GM19397 (cell line): Measurements from ENCODE around the gene NUP205.
"Not testable (repeated sequence)": the region's sequence is repeated elsewhere in the genome, so short reads cannot be mapped to it uniquely, and the experiment has no call there.

Source experiments
- ATAC-seq: cut with Tn5 transposase; IDR thresholded peaks from one replicate; pipeline ENCODE4 v1.9.1; 2021; ENCODE audit warnings: mild to moderate bottlenecking, moderate library complexity; ENCODE audit not compliant: unreplicated experiment

Gene NUP205

DNA sequence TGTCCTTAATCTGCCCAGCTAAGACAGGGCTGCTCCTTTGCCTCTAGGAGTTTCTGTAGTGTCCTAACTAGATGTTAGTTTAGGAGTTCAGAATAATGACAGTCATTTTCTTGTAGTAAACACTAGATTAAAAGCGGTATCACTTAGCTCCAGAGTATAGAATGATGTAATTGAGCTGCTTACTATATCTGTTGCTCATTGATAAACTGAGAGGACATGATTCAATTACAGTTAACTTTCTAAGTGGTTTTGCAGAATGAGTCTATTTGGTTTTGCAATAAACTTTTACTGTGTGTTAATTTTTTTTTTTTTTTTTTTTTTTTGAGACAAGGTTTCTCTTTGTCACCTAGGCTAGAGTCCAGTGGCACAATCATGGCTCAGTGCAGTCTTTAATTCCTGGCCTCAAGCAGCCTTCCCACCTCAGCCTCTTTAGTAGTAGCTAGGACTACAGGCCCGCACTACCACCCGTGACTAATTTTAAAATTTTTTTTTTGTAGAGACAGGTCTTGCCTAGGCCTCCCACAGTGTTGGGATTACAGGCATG lies 106.4 kb downstream of the NUP205 start:
- no peak for ATAC-seq

DNA sequence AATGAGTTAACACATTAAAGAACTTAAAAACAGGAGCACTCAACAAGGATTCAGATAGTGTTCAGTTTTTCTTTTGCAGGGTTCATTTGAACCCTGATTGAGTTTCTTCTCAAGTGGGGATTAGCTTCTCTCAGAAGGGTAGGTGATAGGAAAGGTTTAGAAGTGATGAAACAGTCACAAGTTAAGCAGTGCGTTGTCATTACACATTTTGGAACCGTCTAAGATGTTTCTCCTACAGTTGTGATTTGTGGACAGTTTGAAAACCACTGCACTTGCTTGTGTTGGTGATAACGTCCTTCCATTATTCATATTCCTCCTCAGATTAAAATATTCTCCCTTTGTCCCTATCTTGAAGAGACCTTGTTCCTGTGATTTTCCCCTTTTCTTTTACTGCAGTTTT lies 107.3 kb downstream of the NUP205 start:
- no peak for ATAC-seq

DNA sequence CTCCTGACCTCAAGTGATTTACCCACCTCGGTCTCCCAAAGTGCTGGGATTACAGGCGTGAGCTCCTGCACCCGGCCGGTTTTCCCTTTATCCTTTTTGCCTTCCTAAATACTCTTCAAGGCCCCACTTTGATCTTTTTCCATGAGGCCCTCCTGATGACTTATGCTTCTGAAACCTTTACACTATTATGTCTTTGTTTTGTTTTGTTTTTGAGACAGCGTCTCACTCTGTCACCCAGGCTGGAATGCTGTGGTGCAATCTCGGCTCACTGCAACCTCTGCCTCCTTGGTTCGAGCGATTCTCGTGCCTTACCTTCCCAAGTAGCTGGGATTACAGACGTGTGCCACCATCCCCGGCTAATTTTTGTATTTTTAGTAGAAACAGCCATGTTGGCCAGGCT lies 108.4 kb downstream of the NUP205 start:
- no peak for ATAC-seq

DNA sequence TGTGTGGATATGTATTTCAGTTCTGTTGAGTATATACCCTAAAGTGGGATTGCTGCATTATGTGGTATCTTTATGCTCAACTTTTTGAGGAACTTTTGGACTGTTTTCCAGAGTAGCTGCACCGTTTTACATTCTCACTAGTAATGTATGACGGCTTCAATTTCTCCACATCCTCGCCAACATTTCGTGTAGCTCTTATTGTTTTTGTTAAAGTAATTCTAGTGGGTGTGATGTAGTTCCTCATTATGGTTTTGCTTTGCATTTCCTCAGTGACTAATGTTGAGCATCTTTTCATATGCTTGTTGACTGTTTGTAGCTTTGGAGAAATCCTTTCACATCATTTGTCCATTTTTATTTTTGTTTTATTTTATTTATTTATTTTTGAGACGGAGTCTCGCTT lies 109.1 kb downstream of the NUP205 start:
- no peak for ATAC-seq

DNA sequence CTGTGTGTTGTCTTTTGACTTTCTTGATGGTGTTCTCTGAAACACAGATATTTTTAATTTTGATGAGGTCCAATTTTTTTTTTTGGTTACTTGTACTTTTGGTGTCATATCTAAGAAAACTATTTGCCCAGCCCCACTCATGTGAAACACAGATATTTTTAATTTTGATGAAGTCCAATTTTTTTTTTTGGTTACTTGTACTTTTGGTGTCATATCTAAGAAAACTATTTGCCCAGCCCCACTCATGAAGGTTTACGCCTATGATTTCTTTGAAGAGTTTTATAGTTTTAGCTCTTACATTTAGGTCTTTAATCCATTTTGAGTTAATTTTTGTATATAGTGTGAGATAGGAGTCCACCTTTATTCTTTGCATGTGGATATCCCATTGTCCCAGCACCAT lies 109.9 kb downstream of the NUP205 start:
- not testable (repeated sequence) for ATAC-seq

DNA sequence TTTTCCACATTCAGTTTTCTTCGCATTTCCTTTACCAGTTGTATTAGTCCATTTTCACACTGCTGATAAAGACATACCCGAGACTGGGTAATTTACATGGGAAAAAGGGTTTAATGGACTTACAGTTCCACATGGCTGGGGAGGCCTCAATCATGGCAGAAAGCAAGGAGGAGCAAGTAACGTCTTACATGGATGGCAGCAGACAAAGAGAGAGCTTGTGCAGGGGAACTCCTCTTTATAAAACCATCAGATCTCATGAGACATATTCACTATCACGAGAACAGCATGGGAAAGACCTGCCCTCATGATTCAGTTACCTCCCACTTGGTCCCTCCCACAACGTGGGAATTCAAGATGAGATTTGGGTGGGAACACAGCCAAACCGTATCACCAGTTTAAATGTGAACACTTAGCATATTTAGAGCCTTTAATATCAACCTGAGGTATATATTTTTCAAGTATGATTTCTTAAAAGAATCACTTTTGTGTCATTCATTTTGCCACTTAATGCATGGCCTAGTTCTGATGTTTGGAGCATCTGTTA lies 111.2 kb downstream of the NUP205 start:
- not testable (repeated sequence) for ATAC-seq

DNA sequence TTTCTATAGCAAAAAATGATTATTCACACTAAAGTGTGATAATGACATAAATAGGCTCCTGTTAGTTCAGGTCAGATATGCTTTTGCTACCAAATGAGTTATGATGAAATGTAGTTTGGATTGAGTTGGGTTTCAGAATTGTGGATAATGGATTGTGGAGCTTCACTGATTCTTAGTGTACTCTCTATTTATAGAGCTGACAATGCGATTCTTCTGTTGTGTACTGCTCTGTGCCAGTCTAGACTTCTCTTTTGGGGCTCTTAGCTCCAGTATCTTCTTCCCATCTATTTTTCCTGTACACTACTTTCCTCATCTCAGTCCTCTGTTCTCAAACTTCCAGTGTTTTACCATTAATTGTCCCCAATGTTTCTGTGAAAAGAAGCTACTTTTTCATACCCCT lies 112.1 kb downstream of the NUP205 start:
- no peak for ATAC-seq

DNA sequence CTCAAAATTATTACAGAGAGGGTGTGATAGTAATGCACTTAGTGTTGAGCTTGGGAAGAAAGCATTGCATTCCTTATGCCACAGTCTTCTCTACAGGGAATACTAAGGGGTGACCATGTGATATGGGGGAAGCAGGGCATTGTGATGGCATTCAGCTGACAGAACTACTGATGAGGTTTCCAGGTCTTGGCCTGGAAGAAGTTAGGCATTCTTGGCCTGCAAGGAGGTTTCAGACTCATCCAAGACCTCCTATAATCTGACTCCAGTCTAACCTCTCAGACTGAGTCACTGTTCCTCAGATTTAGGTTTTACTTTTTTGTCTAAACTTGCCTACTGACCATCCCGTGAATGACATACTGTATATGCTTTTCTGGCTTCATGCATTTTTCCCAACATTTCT lies 112.5 kb downstream of the NUP205 start:
- no peak for ATAC-seq

DNA sequence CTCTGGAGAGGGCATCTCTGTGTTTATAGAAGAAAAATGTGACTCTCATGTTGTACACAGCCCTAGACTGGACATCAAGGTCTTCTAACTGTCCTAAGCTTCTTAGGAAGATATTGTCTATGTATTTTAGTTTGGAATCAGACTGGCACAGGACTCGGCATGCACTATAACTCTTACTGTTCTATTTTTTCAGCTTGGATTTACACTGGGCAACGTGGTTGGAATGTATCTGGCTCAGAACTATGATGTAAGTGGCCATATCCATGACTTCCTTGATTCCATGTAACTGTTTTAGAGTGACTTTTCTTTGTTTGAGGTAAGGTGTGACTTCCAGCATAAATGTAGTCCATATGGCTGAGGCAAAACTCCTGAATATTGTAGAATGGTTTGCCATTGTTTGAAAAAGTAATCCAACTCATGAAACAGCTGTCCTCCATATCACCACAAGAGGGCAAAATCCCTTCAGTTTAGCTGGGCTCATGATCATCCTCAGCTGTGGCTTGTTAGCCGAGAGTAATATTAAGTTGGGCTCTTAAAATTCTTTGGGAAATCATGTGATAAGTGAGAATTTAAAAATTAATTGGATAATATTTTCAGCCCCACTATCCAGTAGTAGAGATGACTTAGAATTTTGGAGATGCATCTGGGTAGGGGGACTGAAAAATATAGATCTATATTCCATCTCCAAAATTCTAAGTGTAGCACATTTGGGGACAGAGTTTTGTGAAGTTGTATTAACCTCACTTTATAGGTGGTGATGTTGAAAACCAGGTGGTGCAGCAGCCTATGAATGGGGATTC lies 115.0 kb downstream of the NUP205 start:
- no peak for ATAC-seq

DNA sequence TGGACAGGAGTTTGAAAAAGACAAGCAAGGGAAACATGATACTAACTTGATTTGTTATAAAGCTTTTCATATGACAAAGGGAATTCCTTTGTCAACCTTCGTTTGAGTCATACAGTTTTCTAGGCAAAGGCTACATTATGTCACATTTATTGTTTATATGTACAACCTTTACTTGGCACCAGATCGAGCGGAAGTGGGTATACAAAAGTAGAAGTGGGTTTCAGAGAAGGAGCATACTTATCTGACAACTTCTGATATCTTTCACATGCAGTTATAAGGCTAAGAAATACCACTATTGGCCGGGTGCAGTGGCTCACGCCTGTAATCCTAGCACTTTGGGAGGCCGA lies 115.6 kb downstream of the NUP205 start:
- ATAC-seq = no peak

DNA sequence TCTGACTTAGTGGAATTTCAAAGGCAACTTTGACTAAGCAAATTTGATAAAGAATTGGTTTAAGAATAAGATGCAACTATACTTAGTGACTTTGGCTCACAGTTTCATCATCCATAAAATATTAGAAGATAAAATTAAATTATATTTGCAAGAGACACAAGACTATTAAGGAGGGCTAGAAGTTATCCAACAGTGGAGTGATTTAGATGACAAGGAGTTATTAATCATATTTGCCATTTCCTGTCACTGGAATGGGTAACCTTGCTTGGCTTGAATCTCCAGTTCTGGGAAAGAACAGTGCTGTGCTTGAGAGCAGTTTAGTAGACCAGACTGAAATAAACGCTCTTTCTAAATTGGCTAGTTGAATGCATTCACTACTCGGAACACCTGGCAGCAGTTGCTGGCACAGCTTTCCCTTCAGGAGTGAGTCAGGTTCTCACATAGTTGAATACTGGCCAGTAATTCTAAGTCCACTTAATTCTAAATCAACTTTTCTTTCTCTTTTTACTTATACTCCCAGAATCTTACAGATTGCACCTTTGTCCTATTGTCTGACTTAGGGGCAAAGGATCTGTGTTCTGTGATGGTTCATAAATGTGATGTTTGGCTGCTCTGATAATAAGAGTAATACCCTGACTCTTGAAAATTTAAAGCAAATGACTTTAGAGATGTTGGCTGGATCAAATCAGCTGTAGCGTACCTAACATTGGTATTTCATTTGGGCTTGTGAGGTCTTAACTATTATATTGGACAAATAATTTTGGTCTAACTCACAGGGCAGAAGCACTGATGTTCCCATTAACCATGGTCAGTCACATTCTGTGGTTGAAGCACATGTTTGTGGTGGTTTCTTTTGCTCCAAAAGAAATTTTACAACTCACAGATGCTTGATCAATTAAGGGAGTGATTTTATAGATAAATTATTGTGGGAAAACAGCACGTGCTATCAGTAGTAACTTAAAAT lies 121.2 kb downstream of the NUP205 start:
- ATAC-seq = no peak

DNA sequence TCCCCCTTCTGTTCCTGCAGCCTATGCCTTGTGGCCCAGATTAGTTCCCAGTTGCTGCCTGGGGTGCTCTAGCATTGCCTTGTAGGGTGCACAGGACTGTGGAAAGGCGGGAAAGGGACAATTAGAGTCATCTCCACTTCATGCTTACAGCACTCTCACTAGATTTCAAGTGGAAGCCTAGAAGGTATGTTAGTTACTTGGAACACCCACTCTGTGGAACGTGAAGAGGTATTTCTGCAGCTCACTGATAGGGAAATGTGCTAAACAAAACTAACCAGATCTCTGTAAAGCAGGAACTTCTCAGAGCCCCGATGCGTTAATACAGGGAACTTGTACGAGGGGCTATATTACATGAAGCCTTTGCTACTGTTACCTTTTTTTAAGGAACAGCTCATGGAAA lies 124.0 kb downstream of the NUP205 start:
- ATAC-seq = no peak

DNA sequence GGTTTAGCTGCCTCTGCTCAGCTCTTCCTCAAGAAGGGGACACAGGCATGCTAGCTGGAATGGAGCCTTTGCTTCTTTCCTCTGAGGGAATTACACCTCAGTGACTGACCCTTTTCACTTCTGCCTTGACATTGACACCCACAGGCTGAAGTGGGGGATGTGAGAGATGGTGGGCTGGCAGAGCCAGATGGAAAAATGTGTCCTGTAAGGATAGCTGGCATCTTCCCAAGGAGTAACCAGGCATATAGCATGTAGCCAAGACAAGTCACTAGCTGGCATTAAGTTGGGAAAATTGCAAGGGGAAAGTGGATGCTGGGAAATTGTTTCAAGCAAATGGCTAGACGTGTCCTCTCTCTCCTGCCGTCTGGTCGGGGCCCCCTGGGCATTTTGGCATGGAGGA lies 124.5 kb downstream of the NUP205 start:
- no peak for ATAC-seq

DNA sequence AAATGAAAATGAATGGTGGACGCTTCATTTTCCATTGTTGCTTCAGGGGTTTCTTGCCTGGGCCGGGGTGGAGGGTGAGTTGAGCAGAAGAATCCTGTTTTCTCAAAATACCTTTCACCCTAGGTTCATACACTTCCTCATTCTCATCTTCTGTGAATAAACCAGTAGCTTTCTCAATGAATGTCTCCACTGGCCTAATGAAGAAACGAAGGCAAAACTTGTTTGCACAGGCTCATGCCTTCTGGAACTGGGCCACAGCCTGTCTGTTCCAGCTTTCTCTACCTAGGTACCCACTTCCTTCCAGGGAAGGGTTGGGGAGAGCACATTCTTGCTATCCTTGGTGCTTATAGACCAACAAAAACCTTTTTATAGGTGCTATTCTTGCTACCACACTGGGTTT lies 125.9 kb downstream of the NUP205 start:
- no peak for ATAC-seq

DNA sequence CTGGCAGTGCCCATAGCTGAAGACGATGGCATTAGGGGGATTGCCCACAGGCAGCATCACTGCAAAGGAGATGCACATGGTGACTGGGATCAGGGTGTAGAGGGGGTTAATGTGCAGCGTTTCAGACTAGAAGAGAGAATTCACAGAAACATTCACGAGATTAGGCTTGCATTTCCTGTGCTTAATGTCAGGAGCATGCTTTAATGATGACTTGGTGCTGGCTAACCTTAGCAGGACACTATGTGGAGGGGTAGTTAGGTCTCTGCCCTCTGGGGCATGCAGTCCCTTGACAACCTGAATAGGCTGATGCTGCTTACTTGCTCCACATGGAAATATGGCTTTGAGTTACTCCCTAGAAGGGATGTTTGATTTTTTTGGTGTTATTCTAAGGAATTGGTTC lies 126.4 kb downstream of the NUP205 start:
- ATAC-seq = no peak

DNA sequence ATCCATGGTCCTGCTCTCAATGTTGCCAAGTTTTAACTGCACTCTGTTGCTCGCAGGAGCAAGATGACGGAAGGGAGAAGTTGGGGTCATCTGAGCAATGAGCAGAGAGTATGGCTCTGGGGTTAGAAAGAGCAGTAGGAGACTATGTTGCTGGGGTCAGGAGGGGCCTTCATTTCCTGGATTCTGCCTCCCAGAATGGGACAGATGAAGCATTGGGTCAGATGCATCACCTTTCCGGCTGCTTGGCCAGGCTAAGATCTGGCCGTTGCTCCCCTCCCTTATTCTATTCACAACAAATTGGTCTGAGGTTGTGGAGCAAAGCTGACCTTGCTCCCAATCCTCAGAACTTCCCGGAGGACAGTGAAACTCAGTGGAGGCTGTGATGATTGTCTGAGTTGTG lies 127.0 kb downstream of the NUP205 start:
- ATAC-seq = no peak

DNA sequence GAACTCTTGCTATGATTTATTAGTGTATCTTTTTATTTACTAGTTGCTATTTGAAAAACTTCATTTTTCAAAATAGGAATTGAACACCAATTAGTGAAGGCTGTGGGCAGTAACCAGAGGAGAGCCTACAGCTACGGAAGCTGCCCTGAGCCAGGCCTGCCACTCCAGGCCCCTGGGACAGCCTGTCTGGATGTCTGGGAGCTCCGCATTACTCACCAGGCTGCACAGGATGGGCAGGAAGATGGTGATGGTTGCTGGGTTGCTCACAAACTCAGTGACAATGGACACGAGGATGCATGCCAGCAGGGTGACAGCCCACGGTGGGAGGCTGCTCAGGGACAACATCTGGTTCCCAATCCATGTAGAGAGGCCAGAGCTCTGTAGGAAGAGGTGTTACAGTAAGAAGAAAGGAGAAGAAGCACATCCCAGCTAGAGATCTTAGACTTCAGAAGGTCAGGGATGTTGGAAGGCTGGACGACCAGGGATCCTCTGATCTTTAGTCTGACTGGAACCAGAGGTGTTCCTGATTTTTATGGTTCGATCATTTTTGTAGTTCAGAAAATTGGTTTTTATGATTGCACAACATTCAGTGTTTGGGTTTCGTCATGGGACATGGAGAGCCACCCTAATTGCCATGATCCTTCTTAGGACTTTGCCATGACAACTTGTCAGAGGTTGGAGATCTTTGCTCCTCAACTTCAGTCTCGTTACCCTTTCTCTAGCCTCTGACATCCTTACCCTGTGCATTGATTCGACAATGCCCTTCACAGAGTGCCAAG lies 127.8 kb downstream of the NUP205 start:
- no peak for ATAC-seq

DNA sequence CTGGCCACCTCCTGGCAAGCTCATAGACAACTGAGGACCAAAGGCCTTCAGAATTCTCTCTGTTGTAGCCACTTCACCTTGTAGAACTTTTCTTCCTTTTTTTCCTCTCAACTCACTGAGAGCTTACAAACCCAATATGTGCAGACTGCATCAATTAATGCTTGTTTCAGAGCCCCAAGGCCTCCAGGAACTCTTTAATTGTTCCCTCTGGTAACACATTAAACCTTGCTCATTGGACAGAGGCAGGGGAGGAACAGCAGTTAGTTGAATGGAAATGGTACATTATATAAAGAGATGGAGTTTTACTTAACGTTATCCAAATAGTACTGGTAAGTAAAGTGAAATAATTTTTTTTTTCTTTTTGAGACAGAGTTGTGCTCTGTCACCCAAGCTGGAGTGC lies 129.7 kb downstream of the NUP205 start:
- no peak for ATAC-seq

DNA sequence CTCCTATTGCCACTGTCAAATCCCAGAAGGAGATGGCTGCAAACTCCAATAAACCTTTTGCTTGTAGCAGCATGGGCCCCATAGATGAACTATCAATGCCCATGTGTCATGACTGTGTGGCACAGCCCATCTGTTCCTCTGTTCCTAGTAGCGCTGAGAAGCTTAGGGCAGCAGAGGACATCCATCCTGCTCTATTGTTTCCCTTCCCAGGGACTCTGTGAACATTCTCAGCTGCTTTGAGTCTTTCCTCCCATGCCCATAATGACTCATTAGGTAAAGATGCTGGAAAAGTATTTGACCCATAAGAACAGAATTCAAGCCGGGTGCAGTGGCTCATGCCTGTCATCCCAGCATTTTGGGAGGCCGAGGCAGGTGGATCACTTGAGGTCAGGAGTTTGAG lies 132.8 kb downstream of the NUP205 start:
- no peak for ATAC-seq

DNA sequence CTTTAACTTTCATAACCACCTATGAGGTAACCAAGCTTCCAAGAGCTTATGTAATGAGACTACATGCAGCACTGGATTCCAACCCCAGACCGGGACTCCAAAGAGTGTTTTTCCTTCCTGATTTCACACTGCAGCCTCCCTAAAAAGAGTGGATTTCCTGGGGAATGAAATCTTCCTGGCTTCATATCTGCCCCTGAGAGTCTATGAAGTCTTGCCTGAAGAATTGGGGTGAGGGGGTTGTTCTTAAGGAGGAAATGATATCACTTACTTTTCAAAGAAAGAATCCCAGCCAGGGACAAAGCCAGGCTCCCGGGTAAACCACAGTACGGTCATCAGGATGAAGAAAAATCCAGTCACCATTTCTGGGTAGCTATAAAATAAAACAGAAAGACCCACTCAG lies 134.3 kb downstream of the NUP205 start:
- ATAC-seq = no peak

DNA sequence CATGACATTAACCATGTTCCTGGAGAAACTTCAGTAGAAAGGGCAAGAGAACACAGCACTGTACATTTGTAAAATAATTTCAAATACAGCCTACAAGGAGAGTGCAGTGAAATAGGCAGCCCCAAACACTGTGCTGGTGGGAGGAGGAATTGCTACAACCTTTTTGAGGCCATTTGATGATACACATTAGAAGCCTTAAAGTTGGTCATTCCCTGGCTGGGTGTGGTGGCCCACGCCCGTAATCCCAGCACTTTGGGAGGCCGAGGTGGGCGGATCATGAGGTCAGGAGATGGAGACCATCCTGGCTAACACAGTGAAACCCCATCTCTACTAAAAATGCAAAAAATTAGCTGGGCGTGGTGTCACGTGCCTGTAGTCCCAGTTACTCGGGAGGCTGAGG lies 134.9 kb downstream of the NUP205 start:
- ATAC-seq = not testable (repeated sequence)
